HL-60 (cell line): ENCODE data around the gene NALCN.

Experiments
- DNase-seq, 2 experiments: peaks; one replicate each; pipeline ENCODE4 v3.0.0-alpha.2; 2010 to 2020; ENCODE audit warnings: low read depth in 1 of 2, low spot score in 1 of 2
- H3K27ac ChIP-seq: fragments of 250-450 bp; sonication (Bioruptor Pico); replicated peaks from 2 replicates; pipeline ENCODE4 v1.5.1; 2020; ENCODE audit warnings: mild to moderate bottlenecking, moderate library complexity
- H3K27me3 ChIP-seq: fragments of 250-450 bp; sonication (Bioruptor Pico); 2 replicates; pipeline ENCODE4 v1.5.1; 2021; ENCODE audit warnings: mild to moderate bottlenecking, moderate library complexity; ENCODE audit not compliant: insufficient read depth, poor library complexity, severe bottlenecking
- H3K4me3 ChIP-seq: replicated peaks from 2 replicates; pipeline ENCODE4 v1.5.1; 2011; ENCODE audit warnings: mild to moderate bottlenecking, control low read depth, low read length; ENCODE audit not compliant: insufficient read depth
- CTCF ChIP-seq: IDR thresholded peaks from one replicate; pipeline ENCODE4 v1.5.1; 2011; ENCODE audit warnings: low read length, control low read depth, inconsistent platforms; ENCODE audit not compliant: insufficient read depth
- GABPA ChIP-seq: IDR thresholded peaks from 2 replicates; pipeline ENCODE4 v1.6.1; 2012; ENCODE audit warnings: low read depth
- POLR2AphosphoS5 ChIP-seq: IDR thresholded peaks from 2 replicates; pipeline ENCODE4 v1.6.1; 2012; ENCODE audit warnings: low read depth
- SPI1 ChIP-seq: IDR thresholded peaks from 2 replicates; pipeline ENCODE4 v1.6.1; 2012; ENCODE audit warnings: low read depth, mild to moderate bottlenecking, borderline replicate concordance
- long read RNA-seq: library from polyadenylated mRNA; unstranded; transcript quantifications from one replicate; pipeline ENCODE4 v2.0.0, GENCODE V29; 2020
- TF ChIP-seq, protein P1 (sequence below): IDR thresholded peaks from 2 replicates; pipeline ENCODE4 v1.6.1; 2012; ENCODE audit warnings: low read depth; ENCODE audit not compliant: insufficient replicate concordance

The NALCN gene
- long read RNA-seq: 0 reads

GRCh38 chr13:101416181-101417042 lies at the start of gene NALCN:
NALCN (minus strand) TSS chr13:101416508; CDS start chr13:101399126, 17,382 bp downstream.
- TF ChIP-seq POLR2AphosphoS5: no peak
- no peak for TF ChIP-seq SPI1
- TF ChIP-seq GABPA: no peak
- TF ChIP-seq, protein P1, sequence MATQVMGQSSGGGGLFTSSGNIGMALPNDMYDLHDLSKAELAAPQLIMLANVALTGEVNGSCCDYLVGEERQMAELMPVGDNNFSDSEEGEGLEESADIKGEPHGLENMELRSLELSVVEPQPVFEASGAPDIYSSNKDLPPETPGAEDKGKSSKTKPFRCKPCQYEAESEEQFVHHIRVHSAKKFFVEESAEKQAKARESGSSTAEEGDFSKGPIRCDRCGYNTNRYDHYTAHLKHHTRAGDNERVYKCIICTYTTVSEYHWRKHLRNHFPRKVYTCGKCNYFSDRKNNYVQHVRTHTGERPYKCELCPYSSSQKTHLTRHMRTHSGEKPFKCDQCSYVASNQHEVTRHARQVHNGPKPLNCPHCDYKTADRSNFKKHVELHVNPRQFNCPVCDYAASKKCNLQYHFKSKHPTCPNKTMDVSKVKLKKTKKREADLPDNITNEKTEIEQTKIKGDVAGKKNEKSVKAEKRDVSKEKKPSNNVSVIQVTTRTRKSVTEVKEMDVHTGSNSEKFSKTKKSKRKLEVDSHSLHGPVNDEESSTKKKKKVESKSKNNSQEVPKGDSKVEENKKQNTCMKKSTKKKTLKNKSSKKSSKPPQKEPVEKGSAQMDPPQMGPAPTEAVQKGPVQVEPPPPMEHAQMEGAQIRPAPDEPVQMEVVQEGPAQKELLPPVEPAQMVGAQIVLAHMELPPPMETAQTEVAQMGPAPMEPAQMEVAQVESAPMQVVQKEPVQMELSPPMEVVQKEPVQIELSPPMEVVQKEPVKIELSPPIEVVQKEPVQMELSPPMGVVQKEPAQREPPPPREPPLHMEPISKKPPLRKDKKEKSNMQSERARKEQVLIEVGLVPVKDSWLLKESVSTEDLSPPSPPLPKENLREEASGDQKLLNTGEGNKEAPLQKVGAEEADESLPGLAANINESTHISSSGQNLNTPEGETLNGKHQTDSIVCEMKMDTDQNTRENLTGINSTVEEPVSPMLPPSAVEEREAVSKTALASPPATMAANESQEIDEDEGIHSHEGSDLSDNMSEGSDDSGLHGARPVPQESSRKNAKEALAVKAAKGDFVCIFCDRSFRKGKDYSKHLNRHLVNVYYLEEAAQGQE: no peak
- no peak for TF ChIP-seq CTCF
- peaks cover 33% of the 10 kb centered on the region for H3K27me3 ChIP-seq
- no peak within 1 kb of the TSS for H3K4me3 ChIP-seq
- DNase-seq: no peak
- no peak within 1 kb of the TSS for H3K27ac ChIP-seq

DNA sequence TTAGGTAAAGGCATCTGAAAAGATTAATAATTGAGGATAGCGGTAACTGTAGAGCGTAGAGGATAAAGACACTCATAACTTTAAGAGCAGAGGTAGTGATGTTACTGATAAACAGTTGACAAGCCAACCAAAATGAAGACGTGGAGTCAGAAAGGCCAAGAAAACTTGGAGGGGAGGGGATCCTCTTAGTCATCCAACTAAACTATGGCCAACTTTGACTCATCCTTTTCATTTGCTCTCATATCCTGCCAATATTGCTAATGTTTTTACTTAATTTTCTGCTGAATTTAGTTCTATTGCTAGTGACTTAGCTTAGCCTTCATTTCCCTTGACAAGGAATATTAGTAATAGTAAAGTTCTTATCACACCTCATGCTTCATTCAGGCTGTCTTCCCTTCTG lies 49.6 kb upstream of the NALCN start:
- no peak for TF ChIP-seq CTCF
- TF ChIP-seq, protein P1: no peak
- no peak for TF ChIP-seq SPI1
- TF ChIP-seq POLR2AphosphoS5: no peak
- no peak for TF ChIP-seq GABPA
- no peak for DNase-seq
- no peak overlapping the region for H3K27ac ChIP-seq
- no peaks in the 10 kb centered on the region for H3K27me3 ChIP-seq
- H3K4me3 ChIP-seq: no peak overlapping the region

DNA sequence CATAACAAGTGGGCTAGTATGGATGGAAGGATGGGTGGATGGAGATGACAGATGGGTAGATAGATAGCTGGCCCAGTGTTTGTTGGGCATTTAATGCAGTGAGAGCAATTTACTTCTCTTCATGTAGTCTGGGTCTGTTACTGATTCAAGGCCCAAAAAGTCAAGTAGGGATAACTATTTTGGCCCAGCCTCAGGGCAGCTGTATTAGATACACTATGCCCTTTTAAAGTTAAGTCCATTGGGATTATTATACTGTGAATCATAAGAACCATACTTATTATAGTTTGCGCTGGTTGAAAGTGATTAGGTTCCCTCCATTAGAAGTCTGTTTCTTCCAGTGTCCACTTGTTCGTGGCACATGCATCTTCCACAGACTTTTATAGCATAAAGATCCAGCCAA lies 40.9 kb upstream of the NALCN start:
- Histone ChIP-seq H3K27me3 (peaks cover 19% of the 10 kb centered on the region), H3K27ac (no peak overlapping the region), H3K4me3 (no peak overlapping the region)
- DNase-seq: no peak
- TF ChIP-seq SPI1: no peak
- TF ChIP-seq GABPA: no peak

DNA sequence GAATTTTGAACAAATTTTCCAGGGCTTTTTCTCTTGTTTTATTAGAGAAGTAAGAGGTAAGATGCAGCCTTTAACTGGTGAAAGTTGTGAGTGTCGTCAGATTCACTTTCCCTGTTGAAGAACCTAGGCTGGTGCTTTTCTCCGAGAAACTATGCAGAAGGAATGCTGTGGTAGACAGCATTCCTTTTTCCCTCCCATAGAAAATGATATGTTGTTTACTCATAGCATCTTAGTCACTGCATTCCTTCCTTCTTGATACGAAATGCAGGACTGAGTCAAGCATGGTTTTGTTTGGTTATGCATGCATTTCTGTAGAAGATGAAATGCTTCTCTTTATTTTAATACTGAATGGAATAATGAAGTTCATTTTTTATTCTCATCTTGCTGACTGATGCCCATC lies 39.6 kb upstream of the NALCN start:
- peaks cover 19% of the 10 kb centered on the region for H3K27me3 ChIP-seq
- no peak overlapping the region for H3K27ac ChIP-seq
- DNase-seq: no peak
- H3K4me3 ChIP-seq: no peak overlapping the region
- no peak for TF ChIP-seq CTCF
- TF ChIP-seq SPI1: no peak
- no peak for TF ChIP-seq GABPA
- TF ChIP-seq, protein P1: no peak
- no peak for TF ChIP-seq POLR2AphosphoS5
